GM18907 (cell line): ENCODE measurements around the gene LYG2.
"Not testable (repeated sequence)": the region's sequence is repeated elsewhere in the genome, so short reads cannot be mapped to it uniquely, and the experiment has no call there.

ENCODE experiments used
- ATAC-seq: cut with Tn5 transposase; IDR thresholded peaks from one replicate; pipeline ENCODE4 v1.9.1; 2021; ENCODE audit warnings: mild to moderate bottlenecking, moderate library complexity; ENCODE audit not compliant: unreplicated experiment

The LYG2 gene

GRCh38 chr2:99255491-99256318 is at the start of gene LYG2:
LYG2 (minus strand) TSS chr2:99255666; CDS start chr2:99254260, 1,406 bp downstream.
- ATAC-seq = no peak

GRCh38 chr2:99301097-99301496 is 45.6 kb upstream of the LYG2 start, which contains the start of gene LYG1:
LYG1 (minus strand) TSS chr2:99301197; CDS start chr2:99295670, 5,527 bp downstream.
- ATAC-seq = not testable (repeated sequence)

DNA sequence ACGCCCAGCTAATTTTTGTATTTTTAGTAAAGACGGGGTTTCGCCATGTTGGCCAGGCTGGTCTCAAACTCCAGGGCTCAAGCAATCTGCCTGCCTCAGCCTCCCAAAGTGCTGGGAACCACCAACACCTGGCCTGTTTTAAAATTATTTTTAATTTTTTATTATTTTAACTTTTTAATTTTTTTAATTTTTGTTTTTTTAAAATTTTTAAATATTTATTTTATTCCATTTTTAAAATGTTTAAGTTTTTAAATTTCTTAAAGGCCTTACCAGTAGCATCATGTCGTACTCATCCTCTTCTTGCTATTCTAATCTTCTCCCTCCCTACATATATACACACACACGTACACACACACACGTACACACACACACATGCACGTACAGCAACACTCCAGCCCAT is 44.1 kb upstream of the LYG2 start:
- ATAC-seq = no peak

- no peak for ATAC-seq
These were observed 42.5 kb upstream of the LYG2 start for GRCh38 chr2:99297994-99298393.

GRCh38 chr2:99285526-99285925 is 30.1 kb upstream of the LYG2 start:
- ATAC-seq = no peak

DNA sequence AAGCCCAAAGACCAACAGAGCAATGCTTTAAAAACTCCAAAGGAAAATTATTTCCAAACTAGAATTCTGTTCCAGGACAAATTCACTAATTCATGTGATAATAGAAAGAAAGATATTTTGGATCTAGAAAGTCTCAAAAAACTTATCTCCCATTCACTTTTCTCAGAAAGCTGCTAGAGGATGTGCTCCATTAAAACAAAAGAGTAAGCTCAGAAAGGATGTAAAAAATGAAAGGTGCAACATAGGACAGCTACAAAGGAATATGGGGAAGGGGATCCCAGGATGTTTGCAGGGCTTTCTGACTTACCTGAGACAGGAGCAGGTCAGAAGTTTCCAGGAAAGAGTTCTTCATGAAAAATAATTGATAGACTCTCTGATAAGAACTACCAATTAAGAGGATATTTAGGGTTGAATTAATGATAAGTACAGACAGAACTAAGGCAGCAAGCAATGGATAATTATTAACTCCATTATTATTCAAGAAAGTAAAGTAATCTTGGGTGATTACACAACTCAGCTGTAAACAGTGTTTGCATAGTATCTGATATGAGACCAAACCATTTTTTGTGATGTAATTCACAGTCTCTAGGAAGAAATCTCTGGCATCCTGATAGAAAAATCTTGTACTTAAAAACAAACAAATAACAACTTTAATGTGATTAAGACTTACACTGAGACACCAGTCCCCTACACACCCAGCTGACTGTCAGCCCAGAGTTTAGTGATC is 24.7 kb upstream of the LYG2 start:
- ATAC-seq = no peak

DNA sequence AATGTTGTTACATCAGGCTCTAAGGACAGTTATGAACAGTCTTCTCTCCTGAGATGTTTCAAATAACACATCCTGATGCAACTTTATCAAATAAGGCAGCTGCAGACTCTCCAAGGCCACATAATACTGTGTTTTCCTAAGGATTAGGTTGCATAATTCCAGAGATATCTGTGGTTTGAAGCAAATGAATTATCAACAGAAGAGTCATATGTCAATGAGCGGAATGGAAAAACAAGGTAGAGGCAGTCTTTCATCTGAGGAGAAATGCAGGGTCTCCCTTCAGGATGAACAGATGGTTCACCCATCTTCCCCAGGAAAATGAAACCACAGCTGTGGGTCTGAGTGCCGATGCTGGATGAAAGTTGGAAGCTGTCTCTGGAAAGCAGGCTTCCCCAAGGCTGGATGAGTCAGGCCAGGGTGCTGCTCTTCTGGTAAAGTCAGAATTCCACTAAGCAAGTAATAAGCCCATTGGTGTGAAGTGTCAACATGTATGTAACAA is 23.4 kb upstream of the LYG2 start:
- ATAC-seq = no peak

- ATAC-seq = not testable (repeated sequence)
These were observed 22.8 kb upstream of the LYG2 start for GRCh38 chr2:99278195-99278765.

DNA sequence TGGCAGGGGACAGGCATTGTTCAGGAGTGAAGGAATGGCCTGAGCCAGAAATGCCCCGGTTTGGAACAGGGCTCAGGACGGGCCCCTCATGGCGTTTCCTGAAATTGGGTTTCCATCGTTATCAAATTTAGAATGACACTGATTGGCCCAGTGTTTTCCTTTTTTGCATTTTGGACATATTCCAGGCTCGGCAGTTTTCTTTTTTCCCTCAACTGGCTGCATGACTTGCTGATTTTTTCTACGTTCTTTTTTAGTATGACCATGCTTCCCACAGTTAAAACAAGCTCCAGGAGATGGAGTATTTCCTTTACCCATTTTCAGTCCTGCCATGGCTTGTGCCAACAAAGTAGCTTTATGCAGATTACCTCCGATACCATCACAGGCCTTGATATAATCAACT is 20.4 kb upstream of the LYG2 start:
- no peak for ATAC-seq

- ATAC-seq = no peak
These were observed 5.8 kb upstream of the LYG2 start for GRCh38 chr2:99261242-99261641.

DNA sequence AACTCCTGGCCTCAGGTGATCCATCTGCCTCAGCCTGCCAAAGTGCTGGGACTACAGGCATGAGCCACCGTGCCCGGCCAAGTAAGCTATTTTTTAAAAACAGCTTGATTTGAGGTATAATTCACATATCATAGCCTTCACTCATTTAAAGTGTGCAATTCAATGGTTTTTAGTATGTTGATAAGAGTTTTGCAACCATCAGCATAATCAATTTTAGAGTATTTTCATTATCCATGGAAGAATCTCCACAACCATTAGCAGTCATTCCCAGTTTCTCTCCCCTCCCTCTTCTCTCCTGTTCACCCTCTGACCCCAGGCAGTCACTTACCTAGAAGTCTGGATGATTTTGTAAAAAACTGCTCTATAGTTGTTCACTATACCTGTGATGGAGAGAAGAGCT is 4.7 kb upstream of the LYG2 start:
- no peak for ATAC-seq

- ATAC-seq = no peak
These were observed 4.0 kb upstream of the LYG2 start for GRCh38 chr2:99259465-99259864.

DNA sequence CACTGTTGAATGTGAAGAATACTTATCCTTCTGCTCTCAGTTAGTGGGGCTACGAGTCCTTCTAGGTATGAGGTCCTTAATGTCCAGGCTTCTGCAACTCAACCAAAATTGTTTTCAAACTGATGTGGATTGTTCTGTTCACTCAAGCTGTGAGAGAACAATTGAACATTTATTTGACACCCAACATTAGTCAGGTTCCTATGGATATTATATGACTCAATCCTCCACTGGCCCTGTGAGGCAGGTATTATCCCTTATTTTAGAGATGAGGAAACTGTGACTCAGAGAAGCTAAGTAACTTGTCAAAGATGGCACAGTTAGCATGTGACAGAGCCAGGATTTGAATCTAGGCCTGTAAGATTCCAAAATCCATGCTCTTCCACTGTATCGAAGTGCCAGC is 1.2 kb upstream of the LYG2 start:
- no peak for ATAC-seq

DNA sequence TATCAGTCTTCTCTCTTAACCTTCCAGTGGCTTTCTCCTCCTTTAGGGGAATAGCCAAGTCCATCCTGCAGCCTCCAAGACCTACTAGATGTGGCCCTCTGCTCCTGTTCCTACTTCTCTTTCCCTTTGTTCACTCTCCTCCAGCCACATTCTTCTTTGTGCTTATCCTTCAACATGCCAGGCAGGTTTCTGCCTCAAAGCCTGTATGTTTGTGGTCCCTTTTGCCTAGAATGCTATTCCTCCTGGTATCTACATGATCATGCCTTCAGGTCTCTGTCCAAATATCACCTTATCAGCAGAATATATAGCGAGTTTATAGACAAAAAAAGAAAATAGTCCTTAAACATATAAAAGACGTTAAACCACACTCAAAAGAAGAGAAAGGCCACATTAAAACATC is 5.5 kb downstream of the LYG2 start:
- ATAC-seq = no peak

DNA sequence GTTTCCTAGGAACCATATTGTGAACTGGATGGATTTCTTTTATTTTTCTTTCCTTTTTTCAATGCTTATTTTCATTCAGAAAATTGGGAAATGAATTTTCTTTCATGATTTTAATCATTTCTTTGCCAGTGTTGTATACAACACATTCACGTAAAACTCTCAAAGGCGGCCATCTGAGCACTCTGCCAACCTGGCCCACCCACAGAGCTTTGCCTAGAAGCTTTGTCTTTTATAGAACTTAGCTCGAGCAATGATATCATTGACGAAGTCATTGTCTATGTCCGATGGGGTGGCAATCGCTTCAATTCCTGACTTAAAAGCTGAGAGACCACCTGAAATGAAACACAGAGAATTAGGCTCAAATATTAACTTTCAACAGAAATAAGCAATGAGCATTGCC is 13.3 kb downstream of the LYG2 start:
- ATAC-seq = no peak

GRCh38 chr2:99240431-99240830 is 15.0 kb downstream of the LYG2 start:
- no peak for ATAC-seq

DNA sequence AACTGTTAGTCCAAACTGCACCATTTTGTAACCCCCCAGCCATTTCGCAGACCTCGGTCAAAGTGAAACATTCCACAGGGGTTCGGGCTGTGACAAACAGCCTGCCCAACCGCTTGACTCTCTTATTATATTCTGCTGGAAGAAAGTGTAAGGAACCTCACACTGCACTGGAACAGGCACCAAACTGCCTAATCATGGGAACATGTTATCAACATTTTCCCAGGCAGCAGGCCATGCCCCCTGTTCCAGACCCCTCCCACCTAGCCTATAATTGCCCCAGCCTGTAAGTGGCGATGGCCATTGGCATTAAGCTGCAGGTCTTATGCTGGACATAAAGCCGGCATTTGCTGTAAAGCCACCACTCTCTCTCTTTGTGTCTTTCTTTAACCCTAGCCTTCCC is 16.9 kb downstream of the LYG2 start:
- ATAC-seq = no peak

DNA sequence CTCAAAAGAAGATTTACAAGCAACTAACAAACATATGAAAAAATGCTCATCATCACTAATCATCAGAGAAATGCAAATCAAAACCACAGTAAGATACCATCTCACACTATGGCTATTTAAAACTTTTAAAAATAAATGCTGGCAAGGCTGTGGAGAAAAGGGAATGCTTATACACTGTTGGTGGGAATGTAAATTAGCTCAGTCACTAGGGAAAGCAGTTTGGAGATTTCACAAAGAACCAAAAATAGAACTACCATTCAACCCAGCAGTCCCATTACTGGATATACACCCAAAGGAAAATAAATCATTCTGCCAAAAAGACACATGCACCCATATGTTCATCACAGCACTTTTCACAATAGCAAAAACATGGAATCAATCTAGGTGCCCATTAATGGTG is 22.3 kb downstream of the LYG2 start:
- ATAC-seq = not testable (repeated sequence)

DNA sequence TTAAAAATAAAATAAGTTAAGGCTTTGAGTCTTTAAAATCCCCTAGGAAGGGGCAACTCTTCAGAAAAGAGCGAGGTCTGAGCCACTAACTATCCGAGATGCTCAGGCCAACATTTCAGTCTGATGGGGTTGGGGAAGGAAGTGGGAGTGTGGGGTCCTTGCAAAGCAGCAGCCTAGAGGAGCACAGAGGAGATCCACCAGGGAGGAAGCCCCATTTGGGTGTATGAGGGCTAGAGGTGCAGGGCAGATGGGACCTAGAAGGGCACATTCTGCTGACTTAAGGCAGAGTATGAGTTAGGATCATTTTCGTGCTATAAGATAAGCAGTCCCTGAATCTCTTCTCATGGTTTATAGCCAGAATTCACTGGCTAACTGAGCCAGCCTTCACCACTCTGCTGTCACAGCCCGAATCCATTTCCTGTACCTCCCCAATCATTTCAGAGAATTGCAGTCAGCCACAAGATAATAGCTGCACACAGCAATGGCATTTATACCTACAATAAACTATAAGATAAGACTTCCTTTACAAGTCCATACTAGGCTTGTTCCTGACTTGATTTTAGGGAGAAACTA is 37.5 kb downstream of the LYG2 start:
- no peak for ATAC-seq

- ATAC-seq = no peak
These were observed 39.4 kb downstream of the LYG2 start for GRCh38 chr2:99216096-99216495.

DNA sequence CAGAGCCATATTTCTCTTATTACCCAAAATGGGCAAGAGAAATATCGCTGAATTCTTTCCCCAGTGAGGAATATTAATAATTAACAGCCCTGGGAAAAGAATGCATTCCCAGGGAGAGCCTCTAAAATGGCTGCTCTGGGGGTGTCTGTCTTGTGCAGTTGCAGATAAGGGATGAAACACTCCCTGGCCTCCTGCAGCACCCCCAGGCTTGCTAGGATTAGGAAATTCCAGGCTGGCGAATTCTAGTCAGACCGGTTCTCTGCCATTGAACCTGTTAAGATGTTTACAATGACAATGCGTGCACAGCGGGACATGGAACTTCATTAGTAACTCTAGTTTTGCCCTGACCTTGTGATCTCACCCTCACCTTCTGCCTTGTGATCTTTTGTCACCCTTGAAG is 50.0 kb downstream of the LYG2 start:
- no peak for ATAC-seq
